Vagina (tissue), 2 donors: Measurements from ENCODE around the gene PPOX.

Experiments
- POLR2A ChIP-seq, 2 donors: fragments of 450-650 bp; IDR thresholded peaks; one replicate each; pipeline ENCODE4 v1.6.1; 2017; ENCODE audit warnings: antibody characterized with exemption in 2 of 2, mild to moderate bottlenecking in 2 of 2, moderate library complexity in 2 of 2
- POLR2AphosphoS5 ChIP-seq, 2 donors: sonication (generic); formaldehyde crosslinking; IDR thresholded peaks; one replicate each; pipeline ENCODE4 v1.9.0; 2017; ENCODE audit warnings: antibody characterized with exemption in 2 of 2, mild to moderate bottlenecking in 2 of 2, low read depth in 1 of 2; ENCODE audit not compliant: insufficient read depth in 1 of 2
- TF ChIP-seq, protein P1 (sequence below), 3 experiments: fragments of 450-650 bp in 2 of 3; fragments of 200-600 bp in 1 of 3; sonication (generic) in 1 of 3; IDR thresholded peaks; one replicate each; pipeline ENCODE4 v1.5.1; 2017 to 2019; ENCODE audit warnings: antibody characterized with exemption in 3 of 3, mild to moderate bottlenecking in 2 of 3, moderate library complexity in 2 of 3

DNA sequence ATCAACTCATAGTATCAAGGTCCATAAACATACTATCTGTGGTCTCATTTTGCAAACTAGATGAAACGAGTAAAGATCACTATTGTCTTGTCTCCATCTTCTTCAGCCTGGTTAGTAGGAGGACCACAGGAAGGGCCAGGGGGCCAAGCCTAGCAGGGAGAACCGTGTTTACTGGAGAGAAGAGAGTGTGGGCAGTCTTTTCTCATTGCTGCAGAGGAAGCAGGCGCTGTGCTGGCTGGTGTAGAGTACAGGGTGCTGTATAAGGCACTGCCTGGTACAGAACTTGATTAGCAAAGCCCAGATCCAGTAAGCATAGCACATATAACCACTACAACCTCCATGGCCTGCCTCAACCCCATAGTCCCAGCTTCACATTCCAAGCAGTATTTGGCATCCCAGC is 21.1 kb downstream of the PPOX start:
- TF ChIP-seq, protein P1, sequence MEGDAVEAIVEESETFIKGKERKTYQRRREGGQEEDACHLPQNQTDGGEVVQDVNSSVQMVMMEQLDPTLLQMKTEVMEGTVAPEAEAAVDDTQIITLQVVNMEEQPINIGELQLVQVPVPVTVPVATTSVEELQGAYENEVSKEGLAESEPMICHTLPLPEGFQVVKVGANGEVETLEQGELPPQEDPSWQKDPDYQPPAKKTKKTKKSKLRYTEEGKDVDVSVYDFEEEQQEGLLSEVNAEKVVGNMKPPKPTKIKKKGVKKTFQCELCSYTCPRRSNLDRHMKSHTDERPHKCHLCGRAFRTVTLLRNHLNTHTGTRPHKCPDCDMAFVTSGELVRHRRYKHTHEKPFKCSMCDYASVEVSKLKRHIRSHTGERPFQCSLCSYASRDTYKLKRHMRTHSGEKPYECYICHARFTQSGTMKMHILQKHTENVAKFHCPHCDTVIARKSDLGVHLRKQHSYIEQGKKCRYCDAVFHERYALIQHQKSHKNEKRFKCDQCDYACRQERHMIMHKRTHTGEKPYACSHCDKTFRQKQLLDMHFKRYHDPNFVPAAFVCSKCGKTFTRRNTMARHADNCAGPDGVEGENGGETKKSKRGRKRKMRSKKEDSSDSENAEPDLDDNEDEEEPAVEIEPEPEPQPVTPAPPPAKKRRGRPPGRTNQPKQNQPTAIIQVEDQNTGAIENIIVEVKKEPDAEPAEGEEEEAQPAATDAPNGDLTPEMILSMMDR (IDR thresholded peaks at IDR 0.05), result no peak
- TF ChIP-seq POLR2AphosphoS5 (IDR thresholded peaks at IDR 0.05; ENCODE audit: insufficient read depth in 1 of 2, low read depth in 1 of 2) (no peak), POLR2A (IDR thresholded peaks at IDR 0.05) (no peak)
